ENCODE measurements around the gene ZNF485. TPM values are rescaled to one million over a fixed set of nuclear protein-coding genes. Genes with fewer than 3 reads are reported as not detected.

Gene ZNF485
- total and polyA plus RNA-seq, 2 donors: 3.3 to 3.5 TPM

GRCh38 chr10:43648398-43649184 is 42.4 kb downstream of the ZNF485 start, which contains the start of gene ZNF32:
Gene ZNF32, minus strand, starts transcription at chr10:43648881. Its CDS starts 2,748 bp downstream, at chr10:43646133.
- Histone ChIP-seq H3K9me3 (ENCODE audit: control insufficient read depth in 2 of 2, insufficient read depth in 1 of 2, low read length in 1 of 2) (peaks cover 13 to 14% of the 10 kb centered on the region in 2 donors), H3K36me3 (ENCODE audit: control insufficient read depth in 2 of 2, insufficient read depth in 2 of 2, low read length in 1 of 2) (peaks cover 20 to 26% of the 10 kb centered on the region in 2 donors), H3K4me3 (ENCODE audit: low read length in 2 of 2) (peak within 1 kb of the TSS; percentile 63 to 92), H3K4me1 (ENCODE audit: control insufficient read depth in 2 of 2, insufficient read depth in 2 of 2, low read length in 2 of 2) (peaks cover 4 to 8% of the 10 kb centered on the region in 2 donors), H3K27me3 (ENCODE audit: control insufficient read depth in 2 of 2, insufficient read depth in 1 of 2, low read length in 1 of 2) (no peaks in the 10 kb centered on the region), H3K27ac (ENCODE audit: low read depth in 1 of 2, low read length in 1 of 2) (peak within 1 kb of the TSS in 1 of 2 donors; percentile 66)
- peak; percentile 47 to 92 (median 74) for DNase-seq (ENCODE audit: low read depth in 6 of 9, low spot score in 9 of 9)
- under 1% methylated on average over 90 of the region's 90 CpGs for WGBS

GRCh38 chr10:43649185-43649523 is 42.9 kb downstream of the ZNF485 start:
- 34% methylated on average over 14 of the region's 14 CpGs for WGBS
- no peak overlapping the region for H3K27ac ChIP-seq (ENCODE audit: low read depth in 1 of 2, low read length in 1 of 2)

GRCh38 chr10:43653746-43654145 is 47.5 kb downstream of the ZNF485 start:
- no peak for DNase-seq (ENCODE audit: low read depth in 6 of 9, low spot score in 9 of 9)
- H3K4me3 ChIP-seq (ENCODE audit: low read length in 2 of 2): no peak overlapping the region
- peaks cover 0 to 4% of the 10 kb centered on the region in 2 donors for H3K27me3 ChIP-seq (ENCODE audit: control insufficient read depth in 2 of 2, insufficient read depth in 1 of 2, low read length in 1 of 2)
- peaks cover 0 to 3% of the 10 kb centered on the region in 2 donors for H3K9me3 ChIP-seq (ENCODE audit: control insufficient read depth in 2 of 2, insufficient read depth in 1 of 2, low read length in 1 of 2)
- 78% methylated on average over 2 of the region's 2 CpGs for WGBS
- no peak overlapping the region for H3K27ac ChIP-seq (ENCODE audit: low read depth in 1 of 2, low read length in 1 of 2)
- peaks cover 0 to 5% of the 10 kb centered on the region in 2 donors for H3K4me1 ChIP-seq (ENCODE audit: control insufficient read depth in 2 of 2, insufficient read depth in 2 of 2, low read length in 2 of 2)
- H3K36me3 ChIP-seq (ENCODE audit: control insufficient read depth in 2 of 2, insufficient read depth in 2 of 2, low read length in 1 of 2): no peaks in the 10 kb centered on the region

More at GRCh38 chr10:43649185-43649523, 42.9 kb downstream of the ZNF485 start:
- no peaks in the 10 kb centered on the region for H3K27me3 ChIP-seq (ENCODE audit: control insufficient read depth in 2 of 2, insufficient read depth in 1 of 2, low read length in 1 of 2)
- H3K36me3 ChIP-seq (ENCODE audit: control insufficient read depth in 2 of 2, insufficient read depth in 2 of 2, low read length in 1 of 2): peaks cover 16 to 20% of the 10 kb centered on the region in 2 donors
- no peak for DNase-seq (ENCODE audit: low read depth in 6 of 9, low spot score in 9 of 9)
- peaks cover 4 to 8% of the 10 kb centered on the region in 2 donors for H3K4me1 ChIP-seq (ENCODE audit: control insufficient read depth in 2 of 2, insufficient read depth in 2 of 2, low read length in 2 of 2)
- H3K4me3 ChIP-seq (ENCODE audit: low read length in 2 of 2): peak overlapping the region; percentile 63 to 92
- H3K9me3 ChIP-seq (ENCODE audit: control insufficient read depth in 2 of 2, insufficient read depth in 1 of 2, low read length in 1 of 2): peaks cover 10% of the 10 kb centered on the region in 2 donors

- WGBS: 94% methylated on average over 8 of the region's 8 CpGs
- Histone ChIP-seq H3K36me3 (ENCODE audit: control insufficient read depth in 2 of 2, insufficient read depth in 2 of 2, low read length in 1 of 2) (no peaks in the 10 kb centered on the region), H3K4me3 (ENCODE audit: low read length in 2 of 2) (no peak overlapping the region), H3K27me3 (ENCODE audit: control insufficient read depth in 2 of 2, insufficient read depth in 1 of 2, low read length in 1 of 2) (peaks cover 0 to 4% of the 10 kb centered on the region in 2 donors), H3K27ac (ENCODE audit: low read depth in 1 of 2, low read length in 1 of 2) (no peak overlapping the region), H3K9me3 (ENCODE audit: control insufficient read depth in 2 of 2, insufficient read depth in 1 of 2, low read length in 1 of 2) (no peaks in the 10 kb centered on the region), H3K4me1 (ENCODE audit: control insufficient read depth in 2 of 2, insufficient read depth in 2 of 2, low read length in 2 of 2) (no peaks in the 10 kb centered on the region)
- DNase-seq (ENCODE audit: low read depth in 6 of 9, low spot score in 9 of 9): no peak
Observed at GRCh38 chr10:43655311-43655710, 49.1 kb downstream of the ZNF485 start.

GRCh38 chr10:43658227-43658626 is 52.0 kb downstream of the ZNF485 start:
- Histone ChIP-seq H3K4me1 (ENCODE audit: control insufficient read depth in 2 of 2, insufficient read depth in 2 of 2, low read length in 2 of 2) (no peaks in the 10 kb centered on the region), H3K9me3 (ENCODE audit: control insufficient read depth in 2 of 2, insufficient read depth in 1 of 2, low read length in 1 of 2) (no peaks in the 10 kb centered on the region), H3K27me3 (ENCODE audit: control insufficient read depth in 2 of 2, insufficient read depth in 1 of 2, low read length in 1 of 2) (peaks cover 0 to 7% of the 10 kb centered on the region in 2 donors), H3K36me3 (ENCODE audit: control insufficient read depth in 2 of 2, insufficient read depth in 2 of 2, low read length in 1 of 2) (no peaks in the 10 kb centered on the region), H3K27ac (ENCODE audit: low read depth in 1 of 2, low read length in 1 of 2) (no peak overlapping the region), H3K4me3 (ENCODE audit: low read length in 2 of 2) (no peak overlapping the region)
- 91% methylated on average over 8 of the region's 8 CpGs for WGBS
- DNase-seq (ENCODE audit: low read depth in 6 of 9, low spot score in 9 of 9): no peak

GRCh38 chr10:43665054-43665453 is 58.8 kb downstream of the ZNF485 start:
- Histone ChIP-seq H3K36me3 (ENCODE audit: control insufficient read depth in 2 of 2, insufficient read depth in 2 of 2, low read length in 1 of 2) (no peaks in the 10 kb centered on the region), H3K27me3 (ENCODE audit: control insufficient read depth in 2 of 2, insufficient read depth in 1 of 2, low read length in 1 of 2) (peaks cover 25 to 49% of the 10 kb centered on the region in 2 donors), H3K9me3 (ENCODE audit: control insufficient read depth in 2 of 2, insufficient read depth in 1 of 2, low read length in 1 of 2) (no peaks in the 10 kb centered on the region), H3K4me3 (ENCODE audit: low read length in 2 of 2) (no peak overlapping the region), H3K27ac (ENCODE audit: low read depth in 1 of 2, low read length in 1 of 2) (no peak overlapping the region), H3K4me1 (ENCODE audit: control insufficient read depth in 2 of 2, insufficient read depth in 2 of 2, low read length in 2 of 2) (no peaks in the 10 kb centered on the region)
- WGBS: 63% methylated on average over 3 of the region's 3 CpGs
- DNase-seq (ENCODE audit: low read depth in 6 of 9, low spot score in 9 of 9): no peak

- Histone ChIP-seq H3K9me3 (ENCODE audit: control insufficient read depth in 2 of 2, insufficient read depth in 1 of 2, low read length in 1 of 2) (no peaks in the 10 kb centered on the region), H3K4me1 (ENCODE audit: control insufficient read depth in 2 of 2, insufficient read depth in 2 of 2, low read length in 2 of 2) (no peaks in the 10 kb centered on the region), H3K4me3 (ENCODE audit: low read length in 2 of 2) (no peak overlapping the region), H3K36me3 (ENCODE audit: control insufficient read depth in 2 of 2, insufficient read depth in 2 of 2, low read length in 1 of 2) (no peaks in the 10 kb centered on the region), H3K27ac (ENCODE audit: low read depth in 1 of 2, low read length in 1 of 2) (no peak overlapping the region), H3K27me3 (ENCODE audit: control insufficient read depth in 2 of 2, insufficient read depth in 1 of 2, low read length in 1 of 2) (peaks cover 25 to 63% of the 10 kb centered on the region in 2 donors)
- WGBS: 27% methylated on average over 9 of the region's 9 CpGs
- DNase-seq (ENCODE audit: low read depth in 6 of 9, low spot score in 9 of 9): no peak
Observed at GRCh38 chr10:43666552-43666951, 60.3 kb downstream of the ZNF485 start.

GRCh38 chr10:43667317-43667731 is 61.1 kb downstream of the ZNF485 start:
- peaks cover 25 to 65% of the 10 kb centered on the region in 2 donors for H3K27me3 ChIP-seq (ENCODE audit: control insufficient read depth in 2 of 2, insufficient read depth in 1 of 2, low read length in 1 of 2)
- H3K4me3 ChIP-seq (ENCODE audit: low read length in 2 of 2): no peak overlapping the region
- H3K4me1 ChIP-seq (ENCODE audit: control insufficient read depth in 2 of 2, insufficient read depth in 2 of 2, low read length in 2 of 2): no peaks in the 10 kb centered on the region
- H3K27ac ChIP-seq (ENCODE audit: low read depth in 1 of 2, low read length in 1 of 2): no peak overlapping the region
- no peaks in the 10 kb centered on the region for H3K9me3 ChIP-seq (ENCODE audit: control insufficient read depth in 2 of 2, insufficient read depth in 1 of 2, low read length in 1 of 2)
- WGBS: 7% methylated on average over 35 of the region's 35 CpGs
- DNase-seq (ENCODE audit: low read depth in 6 of 9, low spot score in 9 of 9): no peak
- no peaks in the 10 kb centered on the region for H3K36me3 ChIP-seq (ENCODE audit: control insufficient read depth in 2 of 2, insufficient read depth in 2 of 2, low read length in 1 of 2)
